Measurements from ENCODE around the gene NYNRIN.

GRCh38 chr14:24441485-24441884 lies 42.7 kb downstream of the NYNRIN start:
- TF ChIP-seq, protein P1, sequence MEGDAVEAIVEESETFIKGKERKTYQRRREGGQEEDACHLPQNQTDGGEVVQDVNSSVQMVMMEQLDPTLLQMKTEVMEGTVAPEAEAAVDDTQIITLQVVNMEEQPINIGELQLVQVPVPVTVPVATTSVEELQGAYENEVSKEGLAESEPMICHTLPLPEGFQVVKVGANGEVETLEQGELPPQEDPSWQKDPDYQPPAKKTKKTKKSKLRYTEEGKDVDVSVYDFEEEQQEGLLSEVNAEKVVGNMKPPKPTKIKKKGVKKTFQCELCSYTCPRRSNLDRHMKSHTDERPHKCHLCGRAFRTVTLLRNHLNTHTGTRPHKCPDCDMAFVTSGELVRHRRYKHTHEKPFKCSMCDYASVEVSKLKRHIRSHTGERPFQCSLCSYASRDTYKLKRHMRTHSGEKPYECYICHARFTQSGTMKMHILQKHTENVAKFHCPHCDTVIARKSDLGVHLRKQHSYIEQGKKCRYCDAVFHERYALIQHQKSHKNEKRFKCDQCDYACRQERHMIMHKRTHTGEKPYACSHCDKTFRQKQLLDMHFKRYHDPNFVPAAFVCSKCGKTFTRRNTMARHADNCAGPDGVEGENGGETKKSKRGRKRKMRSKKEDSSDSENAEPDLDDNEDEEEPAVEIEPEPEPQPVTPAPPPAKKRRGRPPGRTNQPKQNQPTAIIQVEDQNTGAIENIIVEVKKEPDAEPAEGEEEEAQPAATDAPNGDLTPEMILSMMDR (IDR thresholded peaks at IDR 0.05) = no peak
- no peak for TF ChIP-seq POLR2A (IDR thresholded peaks at IDR 0.05)
